Activated T-cell treated with anti-CD3 and anti-CD28 coated beads for 24 hours (primary cell): ENCODE results near the gene TMEM106B.
"Not testable (repeated sequence)": the region's sequence is repeated elsewhere in the genome, so short reads cannot be mapped to it uniquely, and the experiment has no call there.

Source experiments
- DNase-seq: peaks from one replicate; pipeline ENCODE4 v3.0.0-alpha.2; 2020; ENCODE audit warnings: low read depth

The TMEM106B gene

DNA sequence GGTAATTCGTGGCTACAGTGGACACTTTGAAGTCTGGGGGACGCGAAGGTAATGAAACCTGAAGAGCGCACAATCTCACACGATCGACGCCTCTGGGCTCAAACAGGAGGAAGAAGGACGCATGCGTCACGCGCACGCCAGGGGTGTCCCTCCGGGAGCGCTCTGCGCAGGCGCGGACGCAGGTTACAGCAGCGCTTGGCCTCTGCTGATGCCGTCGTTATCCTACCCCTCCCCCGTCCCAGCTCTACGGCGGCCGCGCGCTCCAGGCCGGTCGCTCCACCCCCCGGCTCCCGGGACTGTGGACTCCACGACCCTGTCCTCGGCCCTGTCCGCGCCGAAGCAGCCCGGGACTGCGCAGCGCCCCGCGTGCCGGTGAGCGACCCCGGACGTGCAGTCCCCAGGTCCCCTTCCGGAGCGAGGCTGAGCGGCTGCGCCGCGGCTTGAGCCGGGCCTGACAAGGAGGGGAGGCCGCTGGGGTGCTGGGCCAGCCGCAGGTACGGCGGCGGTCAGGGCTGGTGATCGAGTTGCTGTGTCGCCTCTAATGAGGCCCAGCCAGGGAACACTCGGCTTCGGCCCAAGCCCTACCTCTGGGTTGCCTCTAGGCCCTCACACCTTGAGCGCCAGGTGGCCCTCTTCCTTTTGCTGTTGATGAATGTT is at the start of gene TMEM106B:
TSS of gene TMEM106B (plus strand) at position 241 of the 657 bp plus-strand sequence. CDS start 3,517 bp downstream, outside the sequence.
- peak; percentile 98 for DNase-seq

DNA sequence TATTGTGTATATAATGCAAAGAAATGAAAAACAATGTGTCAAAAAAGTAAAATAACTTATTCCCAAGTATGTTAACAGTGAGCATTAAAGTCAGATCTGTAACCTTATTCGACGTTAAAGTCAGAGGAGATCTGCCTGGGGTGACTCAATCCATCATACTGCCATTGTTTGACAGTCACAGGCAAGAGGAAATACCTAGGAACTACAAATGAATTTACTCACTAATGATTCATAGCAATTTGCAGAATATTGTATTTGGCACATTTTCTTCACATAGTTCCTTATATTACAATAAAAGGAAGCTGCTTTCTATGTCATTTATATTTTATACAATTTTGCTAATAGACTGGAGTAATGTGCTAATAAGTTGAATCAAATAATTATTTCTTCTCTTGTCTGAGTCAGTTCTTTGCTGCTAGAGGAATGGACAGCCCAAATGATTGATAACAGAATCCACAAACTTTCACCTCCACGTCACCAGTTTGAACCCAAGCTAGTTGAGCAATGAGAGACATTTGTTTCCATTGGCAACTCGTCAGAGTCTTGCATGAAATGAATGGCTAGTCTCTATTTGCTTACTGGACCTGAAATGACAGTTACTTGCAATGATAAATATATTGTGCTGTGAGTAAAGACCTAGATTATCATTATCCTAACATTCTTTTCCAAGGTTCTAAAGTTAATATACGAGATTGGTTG is 48.5 kb upstream of the TMEM106B start:
- no peak for DNase-seq

GRCh38 chr7:12168065-12168464 is 43.0 kb upstream of the TMEM106B start:
- DNase-seq: not testable (repeated sequence)

GRCh38 chr7:12169981-12170820 is 40.9 kb upstream of the TMEM106B start:
- DNase-seq: not testable (repeated sequence)

DNA sequence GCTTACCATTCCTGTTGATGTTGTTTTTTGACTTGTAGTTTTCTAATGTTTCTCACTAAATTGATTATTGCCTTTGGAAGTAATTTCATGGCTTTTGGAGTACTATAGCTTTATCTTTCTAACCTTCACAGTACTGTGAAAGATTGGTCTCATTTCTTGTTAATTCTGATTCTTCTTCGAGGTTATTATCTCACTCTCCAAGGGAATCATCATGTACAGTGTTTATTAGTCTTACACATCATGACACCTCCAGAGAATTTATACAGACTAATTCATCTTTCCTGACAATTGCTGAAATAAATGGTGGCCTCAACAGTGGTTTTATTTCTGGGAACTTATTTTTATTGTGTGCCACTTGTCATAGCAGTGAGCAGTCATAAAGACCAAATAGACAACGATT is 37.4 kb upstream of the TMEM106B start:
- no peak for DNase-seq

- no peak for DNase-seq
Measured at GRCh38 chr7:12174931-12175330, 36.2 kb upstream of the TMEM106B start.

GRCh38 chr7:12178317-12178716 is 32.8 kb upstream of the TMEM106B start:
- no peak for DNase-seq

DNA sequence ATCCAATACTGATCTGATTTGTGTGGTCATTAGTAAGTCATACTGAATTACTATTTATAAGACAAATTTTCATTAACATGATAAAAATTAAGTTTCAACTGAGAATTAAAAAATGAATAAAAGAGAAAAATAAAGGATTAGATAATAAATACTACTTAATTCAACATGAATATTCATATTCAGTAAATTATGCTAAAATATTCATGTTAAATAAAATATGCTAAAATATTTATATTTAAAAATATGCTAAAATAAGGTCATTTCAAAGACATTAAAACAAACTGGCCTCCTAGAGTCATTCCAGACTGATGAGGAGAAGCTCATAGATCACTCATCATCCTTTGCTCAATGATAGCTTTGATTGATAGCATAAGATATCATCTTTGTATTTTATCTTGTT is 16.7 kb upstream of the TMEM106B start:
- DNase-seq: no peak

GRCh38 chr7:12196386-12196785 is 14.7 kb upstream of the TMEM106B start:
- DNase-seq: no peak

DNA sequence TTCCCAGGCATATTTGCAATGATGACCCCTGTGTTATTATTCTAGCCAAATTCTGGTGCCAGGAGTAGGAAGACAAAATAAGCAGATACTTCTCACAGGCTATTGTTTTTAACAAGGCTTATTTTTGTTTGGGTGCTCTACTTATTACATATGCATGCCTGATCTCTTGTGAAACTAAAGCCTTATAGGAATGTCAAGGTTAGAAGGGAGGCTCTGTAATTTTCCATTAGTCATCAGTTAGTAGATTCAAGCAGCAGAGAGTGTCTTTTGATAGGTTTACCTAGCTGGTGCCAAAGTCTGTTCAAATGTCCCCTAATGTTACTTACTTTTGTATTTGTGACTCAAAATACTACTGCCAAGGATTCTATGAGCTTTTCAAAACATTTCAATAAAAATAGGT is 11.7 kb upstream of the TMEM106B start:
- DNase-seq: no peak

DNA sequence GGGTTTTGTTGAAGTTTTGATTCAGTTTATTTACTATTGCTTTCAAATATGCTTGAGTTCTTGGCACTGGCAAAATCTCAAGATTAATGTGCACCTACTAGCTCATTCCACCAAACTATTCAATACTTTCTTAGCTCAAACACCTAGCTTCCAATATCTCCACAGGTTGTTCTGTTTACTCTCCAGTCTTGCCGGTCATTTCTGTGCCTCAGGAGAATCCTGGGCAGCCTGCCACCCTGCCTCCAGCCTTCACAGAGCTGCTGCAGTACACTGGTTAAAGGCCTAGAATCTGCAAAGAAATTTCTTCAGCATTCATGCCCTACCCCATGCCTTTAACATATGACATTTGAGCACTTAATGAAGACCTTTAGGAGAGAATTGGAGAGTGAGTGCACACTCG is 4.0 kb upstream of the TMEM106B start:
- DNase-seq: no peak

DNA sequence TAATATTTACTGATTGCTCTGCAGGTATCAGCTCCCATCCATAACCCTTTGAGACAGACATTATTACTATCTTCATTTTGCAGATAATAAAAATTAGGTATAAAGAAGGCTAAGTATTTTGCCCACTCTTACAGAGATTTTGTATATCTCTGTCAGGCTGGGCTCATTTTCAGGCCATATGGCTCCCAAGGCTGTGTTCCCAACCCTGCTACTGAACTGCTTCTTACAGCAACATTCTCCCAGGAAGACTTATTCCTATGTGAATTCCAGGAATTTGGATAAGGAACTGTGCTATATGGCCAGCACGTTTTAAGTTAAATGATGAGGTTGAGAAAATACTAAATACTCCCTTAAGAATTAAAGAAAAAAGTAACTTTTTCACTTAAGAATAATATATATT is 1.9 kb upstream of the TMEM106B start:
- DNase-seq: no peak

DNA sequence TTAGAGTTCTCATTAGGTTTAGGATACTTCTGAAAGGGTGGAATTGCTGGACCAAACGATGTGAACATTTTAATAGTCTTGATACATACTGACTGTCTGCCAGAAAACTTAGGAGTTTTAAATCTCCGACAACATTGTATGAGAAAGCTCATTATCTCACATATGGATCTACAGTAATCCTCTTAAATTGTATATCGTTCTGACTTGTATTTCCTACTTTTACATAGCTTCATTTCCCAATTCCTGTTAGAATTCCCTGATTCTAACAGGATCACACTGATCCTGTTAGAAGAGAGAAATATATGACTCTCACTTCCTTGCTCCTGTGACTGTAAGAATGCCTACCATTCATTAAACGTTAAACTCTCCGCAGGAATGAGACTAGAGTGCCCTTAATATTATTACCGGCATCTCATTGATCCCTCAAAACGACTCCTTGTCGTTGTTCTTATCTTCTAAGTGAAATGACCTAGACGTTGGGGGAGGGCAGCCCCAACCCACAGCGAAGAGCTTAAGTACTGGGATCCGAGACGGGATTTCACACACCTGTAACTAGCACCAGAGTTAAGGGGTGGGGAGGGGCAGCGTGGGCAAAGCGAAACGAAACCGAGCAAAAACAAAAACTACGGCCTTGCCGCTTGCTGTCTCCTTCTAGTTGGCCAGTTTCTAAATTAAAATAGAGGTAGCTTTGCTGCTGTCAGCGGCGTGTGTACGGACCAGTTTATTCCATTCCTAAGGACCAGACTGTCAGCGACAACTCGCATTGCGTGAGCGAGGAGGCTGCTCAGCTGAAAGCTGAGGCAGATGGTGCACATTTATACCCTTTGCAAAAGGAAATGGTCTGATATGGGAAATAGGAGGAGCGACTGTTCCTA is 678 bp upstream of the TMEM106B start:
- DNase-seq: no peak

GRCh38 chr7:12211711-12212485 is 804 bp downstream of the TMEM106B start:
- no peak for DNase-seq

- no peak for DNase-seq
Measured at GRCh38 chr7:12217311-12217710, 6.2 kb downstream of the TMEM106B start.

- DNase-seq: no peak
Measured at GRCh38 chr7:12220389-12221046, 9.4 kb downstream of the TMEM106B start.

GRCh38 chr7:12221414-12221813 is 10.3 kb downstream of the TMEM106B start:
- no peak for DNase-seq

- DNase-seq: no peak
Measured at GRCh38 chr7:12222889-12223579, 11.9 kb downstream of the TMEM106B start.

DNA sequence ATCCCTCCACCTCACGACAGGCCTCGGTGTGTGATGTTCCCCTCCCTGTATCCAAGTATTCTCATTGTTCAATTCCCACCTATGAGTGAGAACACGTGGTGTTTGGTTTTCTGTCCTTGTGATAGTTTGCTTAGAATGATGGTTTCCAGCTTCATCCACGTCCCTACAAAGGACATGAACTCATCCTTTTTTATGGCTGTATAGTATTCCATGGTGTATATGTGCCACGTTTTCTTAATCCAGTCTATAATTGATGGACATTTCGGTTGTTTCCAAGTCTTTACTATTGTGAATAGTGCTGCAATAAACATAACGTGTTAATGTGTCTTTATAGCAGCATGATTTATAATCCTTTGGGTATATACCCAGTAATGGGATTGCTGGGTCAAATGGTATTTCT is 13.9 kb downstream of the TMEM106B start:
- not testable (repeated sequence) for DNase-seq

GRCh38 chr7:12226756-12227155 is 15.7 kb downstream of the TMEM106B start:
- DNase-seq: no peak
